Mesothelial cell of epicardium (in vitro differentiated cells): Measurements from ENCODE around the gene EIF3B. TPM values are rescaled to one million over a fixed set of nuclear protein-coding genes. Genes with fewer than 3 reads are reported as not detected.
A peak's percentile ranks its signal among the peaks of the same experiment; 100 is the strongest.
"Not testable (repeated sequence)": the region's sequence is repeated elsewhere in the genome, so short reads cannot be mapped to it uniquely, and the experiment has no call there.

Source experiments
- DNase-seq, 2 experiments: peaks; one replicate each; pipeline ENCODE4 v3.0.0; 2021; ENCODE audit warnings: low spot score in 2 of 2; ENCODE audit not compliant: unreplicated experiment in 2 of 2
- H3K27ac Mint-ChIP-seq: 2 replicates; pipeline ENCODE4 v1.8.0; 2021; ENCODE audit warnings: mixed read lengths
- H3K27me3 Mint-ChIP-seq: 2 replicates; pipeline ENCODE4 v1.8.0; 2021; ENCODE audit warnings: low read depth, mixed read lengths
- H3K36me3 Mint-ChIP-seq: 2 replicates; pipeline ENCODE4 v1.8.0; 2021; ENCODE audit warnings: mixed read lengths
- H3K4me1 Mint-ChIP-seq: 2 replicates; pipeline ENCODE4 v1.8.0; 2021; ENCODE audit warnings: mixed read lengths
- H3K4me3 Mint-ChIP-seq: 2 replicates; pipeline ENCODE4 v1.8.0; 2021; ENCODE audit warnings: mild to moderate bottlenecking, moderate library complexity, mixed read lengths
- H3K9me3 Mint-ChIP-seq: 2 replicates; pipeline ENCODE4 v1.8.0; 2021; ENCODE audit warnings: mixed read lengths
- total RNA-seq: library from RNA; stranded (reverse); gene quantifications from 3 replicates; pipeline ENCODE4 v1.2.1, GENCODE V29; 2021
- TF ChIP-seq, protein P1 (sequence below): fragments of 200-600 bp; sonication (generic); IDR thresholded peaks from one replicate; pipeline ENCODE4 v1.5.0; 2021; ENCODE audit warnings: antibody characterized with exemption; ENCODE audit not compliant: unreplicated experiment

Gene EIF3B
- total RNA-seq, 1 donor from 2014 or later = 198 TPM

DNA sequence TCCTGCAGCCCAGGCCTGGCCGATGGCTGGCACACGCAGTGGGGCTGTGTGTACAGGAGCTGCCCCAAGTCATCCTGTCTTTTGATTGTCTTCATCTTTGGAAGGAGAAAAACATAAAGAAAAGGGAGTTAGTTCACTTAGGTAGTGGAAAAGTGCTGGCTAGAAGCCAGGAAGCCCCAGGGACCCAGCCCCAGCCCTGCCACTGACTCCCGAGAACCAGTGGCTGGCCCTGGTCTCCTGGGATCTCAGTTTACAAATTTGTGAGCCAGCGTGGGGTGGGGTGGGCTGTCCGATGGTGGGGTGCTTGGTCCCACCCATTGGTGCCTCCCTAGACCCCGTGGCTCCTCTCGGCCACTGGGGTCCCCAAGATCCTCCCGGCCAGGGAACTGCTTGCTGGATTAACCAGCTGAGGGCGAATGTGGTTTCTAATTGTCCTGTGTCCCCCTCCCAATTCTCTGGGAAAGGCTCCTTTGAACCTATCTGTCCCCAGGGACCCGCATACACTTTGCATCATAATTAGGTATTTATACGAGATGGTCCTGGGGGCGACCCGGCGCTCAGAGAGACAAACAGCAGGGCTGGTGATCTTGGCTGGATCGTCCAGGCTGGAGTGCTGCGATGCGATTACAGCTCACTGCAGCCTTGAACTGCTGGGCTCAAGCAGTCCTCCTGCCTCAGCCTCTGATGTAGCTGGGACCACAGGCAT is 32.5 kb downstream of the EIF3B start:
- no peak for DNase-seq
- TF ChIP-seq, protein P1, sequence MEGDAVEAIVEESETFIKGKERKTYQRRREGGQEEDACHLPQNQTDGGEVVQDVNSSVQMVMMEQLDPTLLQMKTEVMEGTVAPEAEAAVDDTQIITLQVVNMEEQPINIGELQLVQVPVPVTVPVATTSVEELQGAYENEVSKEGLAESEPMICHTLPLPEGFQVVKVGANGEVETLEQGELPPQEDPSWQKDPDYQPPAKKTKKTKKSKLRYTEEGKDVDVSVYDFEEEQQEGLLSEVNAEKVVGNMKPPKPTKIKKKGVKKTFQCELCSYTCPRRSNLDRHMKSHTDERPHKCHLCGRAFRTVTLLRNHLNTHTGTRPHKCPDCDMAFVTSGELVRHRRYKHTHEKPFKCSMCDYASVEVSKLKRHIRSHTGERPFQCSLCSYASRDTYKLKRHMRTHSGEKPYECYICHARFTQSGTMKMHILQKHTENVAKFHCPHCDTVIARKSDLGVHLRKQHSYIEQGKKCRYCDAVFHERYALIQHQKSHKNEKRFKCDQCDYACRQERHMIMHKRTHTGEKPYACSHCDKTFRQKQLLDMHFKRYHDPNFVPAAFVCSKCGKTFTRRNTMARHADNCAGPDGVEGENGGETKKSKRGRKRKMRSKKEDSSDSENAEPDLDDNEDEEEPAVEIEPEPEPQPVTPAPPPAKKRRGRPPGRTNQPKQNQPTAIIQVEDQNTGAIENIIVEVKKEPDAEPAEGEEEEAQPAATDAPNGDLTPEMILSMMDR = no peak
- Mint-ChIP-seq H3K27ac (no peak overlapping the region), H3K4me3 (no peak overlapping the region), H3K4me1 (peaks cover 12% of the 10 kb centered on the region), H3K36me3 (peaks cover 2% of the 10 kb centered on the region), H3K9me3 (no peaks in the 10 kb centered on the region), H3K27me3 (no peaks in the 10 kb centered on the region)

- Mint-ChIP-seq H3K27me3 (no peaks in the 10 kb centered on the region), H3K4me1 (peaks cover 12% of the 10 kb centered on the region), H3K9me3 (no peaks in the 10 kb centered on the region), H3K27ac (no peak overlapping the region), H3K36me3 (peaks cover 2% of the 10 kb centered on the region), H3K4me3 (no peak overlapping the region)
- TF ChIP-seq, protein P1 = no peak
- DNase-seq = no peak
Observed at GRCh38 chr7:2387897-2388636, 33.4 kb downstream of the EIF3B start.

- H3K9me3 Mint-ChIP-seq = no peaks in the 10 kb centered on the region
- peaks cover 12% of the 10 kb centered on the region for H3K4me1 Mint-ChIP-seq
- peaks cover 2% of the 10 kb centered on the region for H3K36me3 Mint-ChIP-seq
- no peak overlapping the region for H3K27ac Mint-ChIP-seq
- TF ChIP-seq, protein P1 = no peak
- H3K27me3 Mint-ChIP-seq = no peaks in the 10 kb centered on the region
- no peak for DNase-seq
- no peak overlapping the region for H3K4me3 Mint-ChIP-seq
Observed at GRCh38 chr7:2388637-2388954, 34.0 kb downstream of the EIF3B start.

- H3K4me3 Mint-ChIP-seq, DNase-seq, H3K27me3 Mint-ChIP-seq: not testable (repeated sequence)
Observed at GRCh38 chr7:2390020-2390816, 35.6 kb downstream of the EIF3B start.

DNA sequence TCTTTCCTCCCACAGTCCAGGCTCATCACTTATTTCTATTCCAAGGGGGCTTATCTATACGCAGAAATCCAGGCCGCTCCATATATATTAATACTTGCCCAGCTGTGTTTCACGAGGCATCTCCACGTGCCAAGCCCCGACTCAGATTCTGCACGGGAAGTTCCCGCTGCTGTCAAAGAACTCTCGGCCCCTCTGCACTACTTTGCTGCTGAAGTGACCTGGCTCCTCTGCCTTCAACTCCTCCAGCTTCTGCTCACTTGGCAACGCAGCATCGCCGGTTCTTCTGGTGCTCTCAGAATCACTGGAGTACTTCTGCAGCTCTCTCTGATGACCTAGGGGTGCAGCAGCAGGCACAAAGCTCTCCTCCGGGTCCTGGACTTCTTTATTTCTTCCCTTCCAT is 39.1 kb downstream of the EIF3B start:
- Mint-ChIP-seq H3K27me3 (no peaks in the 10 kb centered on the region), H3K4me3 (no peak overlapping the region), H3K27ac (peak overlapping the region; percentile 28), H3K4me1 (peaks cover 16% of the 10 kb centered on the region), H3K9me3 (no peaks in the 10 kb centered on the region), H3K36me3 (no peaks in the 10 kb centered on the region)
- TF ChIP-seq, protein P1 = no peak
- no peak for DNase-seq

More at GRCh38 chr7:2390020-2390816, 35.6 kb downstream of the EIF3B start:
- H3K36me3 Mint-ChIP-seq, H3K9me3 Mint-ChIP-seq: not testable (repeated sequence)
- H3K4me1 Mint-ChIP-seq = peaks cover 16% of the 10 kb centered on the region
- H3K27ac Mint-ChIP-seq = peak overlapping the region; percentile 47
